GM19463 (cell line): ENCODE results near the gene UPB1.
A peak's percentile ranks its signal among the peaks of the same experiment; 100 is the strongest.
"Not testable (repeated sequence)": the region's sequence is repeated elsewhere in the genome, so short reads cannot be mapped to it uniquely, and the experiment has no call there.

Experiments
- ATAC-seq: cut with Tn5 transposase; IDR thresholded peaks from one replicate; pipeline ENCODE4 v1.9.1; 2021; ENCODE audit warnings: mild to moderate bottlenecking, moderate library complexity; ENCODE audit not compliant: unreplicated experiment

The UPB1 gene

GRCh38 chr22:24525416-24526037, 30.4 kb downstream of the UPB1 start:
- peak; percentile 71 for ATAC-seq

DNA sequence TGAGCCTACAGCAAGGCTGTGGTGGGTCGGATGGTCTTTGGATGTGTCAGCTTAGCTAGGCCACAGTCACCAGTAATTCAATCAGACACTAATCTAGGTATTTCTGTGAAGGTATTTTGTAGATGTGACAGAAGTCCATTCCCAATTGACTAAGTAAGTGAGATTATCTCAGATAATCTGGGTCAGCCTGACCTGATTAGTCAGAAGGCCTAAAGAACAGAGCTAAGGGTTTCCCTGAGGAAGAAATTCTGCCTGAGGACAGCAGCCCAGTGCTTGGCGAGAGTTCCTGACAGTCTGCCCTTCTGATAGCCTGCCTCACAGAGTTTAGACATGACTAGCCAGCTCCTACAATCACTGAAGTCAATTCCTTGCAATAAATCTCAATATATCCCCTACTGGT, 31.1 kb downstream of the UPB1 start:
- no peak for ATAC-seq

- no peak for ATAC-seq
Observed at GRCh38 chr22:24529898-24530297, 34.8 kb downstream of the UPB1 start.

DNA sequence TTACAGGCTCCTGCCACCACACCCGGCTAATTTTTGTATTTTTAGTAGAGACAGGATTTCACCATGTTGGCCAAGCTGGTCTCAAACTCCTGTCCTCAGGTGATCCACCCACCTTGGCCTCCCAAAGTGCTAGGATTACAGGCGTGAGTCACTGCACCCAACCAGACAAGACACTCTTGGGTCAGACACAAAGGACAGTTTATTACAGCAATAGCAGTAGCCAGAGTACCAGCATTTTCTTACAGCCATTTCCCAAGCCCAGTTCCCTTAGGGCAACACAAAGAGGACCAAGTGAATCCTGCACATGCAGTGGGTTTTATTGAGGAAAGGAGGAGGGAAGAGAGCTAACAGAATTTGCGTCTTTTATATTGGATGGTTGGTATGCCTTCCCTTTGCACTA, 35.8 kb downstream of the UPB1 start:
- ATAC-seq, result not testable (repeated sequence)

- no peak for ATAC-seq
Observed at GRCh38 chr22:24532075-24532474, 36.9 kb downstream of the UPB1 start.

DNA sequence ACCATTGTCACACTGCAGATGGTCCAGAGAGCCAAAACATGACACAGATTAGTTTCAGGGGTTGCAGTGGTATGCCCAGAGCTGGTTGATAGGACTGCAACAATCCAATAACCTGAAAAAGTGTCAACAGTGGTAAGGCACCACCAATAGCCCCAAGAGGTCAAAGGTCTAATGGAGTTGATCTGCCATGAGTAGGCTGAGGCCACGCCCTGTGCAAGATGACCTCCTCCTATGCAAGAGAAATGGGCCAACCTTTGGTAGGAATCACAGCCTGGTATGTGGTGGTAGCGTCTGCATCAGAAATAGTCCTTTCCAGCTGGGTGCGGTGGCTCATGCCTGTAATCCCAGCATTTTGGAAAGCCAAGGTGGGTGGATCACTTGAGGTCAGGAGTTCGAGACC, 40.2 kb downstream of the UPB1 start:
- no peak for ATAC-seq

- no peak for ATAC-seq
Observed at GRCh38 chr22:24536089-24536488, 41.0 kb downstream of the UPB1 start.

DNA sequence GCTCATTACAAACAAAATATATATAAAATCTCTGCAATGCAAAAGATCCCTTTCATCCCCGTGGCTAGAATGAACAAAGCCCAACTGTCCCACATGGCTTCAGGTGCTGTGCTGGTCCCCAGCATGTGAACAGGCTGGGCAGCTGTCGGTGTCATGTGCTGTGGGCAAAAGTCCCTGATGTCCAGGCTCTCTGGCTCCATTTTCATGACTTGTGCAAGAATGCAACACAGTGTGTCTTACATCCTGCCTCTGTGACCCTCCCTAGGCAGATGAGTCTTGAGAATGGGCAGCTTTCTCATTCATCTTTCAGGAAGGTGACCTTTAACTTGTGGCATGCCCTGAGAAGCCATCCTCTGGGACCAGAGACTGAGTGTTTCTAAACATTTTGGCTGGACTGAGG, 45.3 kb downstream of the UPB1 start:
- no peak for ATAC-seq

- no peak for ATAC-seq
Observed at GRCh38 chr22:24541681-24542515, 46.8 kb downstream of the UPB1 start.

DNA sequence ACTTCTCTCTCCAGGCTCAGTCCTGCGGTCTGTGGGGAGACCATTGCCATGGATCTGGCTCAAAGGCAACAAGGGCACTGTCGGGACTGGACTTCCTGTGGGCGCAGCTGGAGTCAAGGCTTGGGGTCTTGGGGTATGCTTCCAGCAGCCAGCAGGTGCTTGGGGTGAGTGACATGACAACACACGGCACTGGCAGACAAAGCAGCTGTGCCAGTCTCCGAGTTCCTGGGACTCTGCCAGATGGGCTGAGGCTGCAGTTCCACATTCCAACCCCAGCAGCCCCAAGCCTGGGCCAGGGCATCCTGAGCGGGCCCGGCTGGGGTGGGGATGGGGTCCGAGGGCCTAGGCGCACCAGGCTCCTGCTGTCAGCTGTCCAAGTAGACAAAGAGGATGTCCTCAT, 47.5 kb downstream of the UPB1 start:
- no peak for ATAC-seq

- no peak for ATAC-seq
Observed at GRCh38 chr22:24543185-24543601, 48.1 kb downstream of the UPB1 start.

DNA sequence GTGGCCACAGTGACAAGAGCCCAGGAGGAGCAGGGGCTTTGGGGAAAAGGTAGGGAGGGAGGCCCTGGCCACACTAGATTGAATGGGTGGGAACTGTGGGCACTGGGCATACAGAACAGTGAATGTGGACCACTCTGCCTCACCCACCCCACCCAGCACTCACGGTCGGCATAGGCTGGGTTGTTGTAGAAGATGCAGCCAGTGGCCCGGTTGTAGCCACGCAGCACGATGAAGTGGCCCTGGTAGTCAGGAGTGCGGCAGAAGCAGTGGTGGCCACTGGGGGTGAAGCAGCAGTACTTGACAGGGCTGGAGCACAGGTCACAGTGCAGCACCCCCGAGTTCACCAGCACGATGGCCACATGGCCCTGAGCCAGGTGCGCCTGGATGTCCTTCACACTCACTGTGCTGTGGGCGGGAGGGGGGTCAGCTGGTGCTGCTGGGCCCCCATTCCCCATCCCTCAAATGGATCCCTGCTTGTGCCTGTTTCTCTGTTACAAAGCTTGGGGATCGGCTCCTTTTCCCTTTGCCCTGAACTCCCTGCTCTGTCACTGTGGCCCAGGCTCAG, 48.6 kb downstream of the UPB1 start:
- no peak for ATAC-seq

GRCh38 chr22:24548812-24549211, 53.7 kb downstream of the UPB1 start:
- ATAC-seq, result no peak

GRCh38 chr22:24550028-24550901, 55.1 kb downstream of the UPB1 start:
- no peak for ATAC-seq

DNA sequence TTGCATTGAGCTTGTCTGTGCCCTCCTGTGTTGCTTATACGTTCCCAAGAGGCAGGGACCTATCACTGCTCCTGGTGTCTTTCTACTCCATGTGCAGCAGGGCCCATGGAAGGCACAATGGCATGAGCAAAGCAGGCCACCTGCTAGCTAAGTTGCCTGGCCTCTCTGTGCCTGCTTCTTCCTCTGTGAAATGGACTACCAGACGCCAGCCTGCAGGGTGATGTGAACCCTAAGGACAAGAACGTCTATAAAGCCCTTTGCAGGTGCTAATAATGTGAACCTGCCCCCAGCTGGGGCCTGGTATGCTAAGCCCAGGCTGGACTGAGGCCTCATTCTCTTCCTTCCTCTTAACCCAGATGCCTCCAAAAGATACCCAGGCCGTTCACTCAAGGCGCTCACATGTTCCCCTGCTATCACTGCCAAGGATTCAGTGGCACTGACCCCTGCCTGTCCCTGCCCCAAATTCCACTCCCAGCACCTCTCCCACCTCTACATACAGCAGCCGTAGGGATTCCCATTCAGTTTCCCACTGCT, 55.8 kb downstream of the UPB1 start:
- no peak for ATAC-seq

- ATAC-seq, result not testable (repeated sequence)
Observed at GRCh38 chr22:24552503-24553286, 57.6 kb downstream of the UPB1 start.

DNA sequence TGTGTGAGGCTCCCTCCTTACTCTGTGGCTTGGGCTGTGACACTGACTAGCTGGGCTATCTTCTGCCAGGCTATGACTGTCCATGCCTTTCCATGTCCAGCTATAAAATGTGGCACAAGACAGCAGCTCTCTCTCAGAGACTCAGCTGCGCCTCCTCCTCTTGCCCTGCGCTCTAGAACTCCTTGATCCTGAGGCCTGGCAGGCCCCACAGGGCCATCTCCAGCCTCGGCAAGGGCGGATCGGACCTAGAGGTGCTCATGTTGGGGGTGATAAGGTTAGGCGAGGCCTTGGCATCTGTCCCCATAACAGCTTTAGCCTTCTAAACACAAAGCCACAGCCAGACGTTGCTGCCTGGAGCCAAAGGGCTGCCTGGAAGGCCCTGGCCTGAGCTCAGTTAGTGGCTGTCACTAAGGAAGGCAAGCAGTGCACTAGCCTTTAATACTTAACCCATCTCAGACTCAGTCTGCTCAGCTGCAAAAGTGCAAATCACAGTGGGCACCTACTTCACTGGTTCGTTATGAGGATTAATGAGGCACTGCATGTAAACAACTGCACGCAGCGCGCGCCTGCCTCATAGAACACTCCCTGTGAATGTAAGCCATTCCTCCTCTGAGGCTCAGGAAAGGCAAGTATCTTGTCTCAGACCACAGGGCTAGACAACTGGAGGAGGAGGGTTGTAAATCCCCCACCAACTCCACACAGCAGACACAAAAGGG, 58.6 kb downstream of the UPB1 start:
- no peak for ATAC-seq

- no peak for ATAC-seq
Observed at GRCh38 chr22:24554313-24555164, 59.4 kb downstream of the UPB1 start, which contains the start of gene GUCD1. GUCD1 (minus strand) TSS chr22:24555138; CDS start chr22:24554991, 147 bp downstream.
